ENCODE measurements around the gene CANX.
"Not testable (repeated sequence)": the region's sequence is repeated elsewhere in the genome, so short reads cannot be mapped to it uniquely, and the experiment has no call there.

DNA sequence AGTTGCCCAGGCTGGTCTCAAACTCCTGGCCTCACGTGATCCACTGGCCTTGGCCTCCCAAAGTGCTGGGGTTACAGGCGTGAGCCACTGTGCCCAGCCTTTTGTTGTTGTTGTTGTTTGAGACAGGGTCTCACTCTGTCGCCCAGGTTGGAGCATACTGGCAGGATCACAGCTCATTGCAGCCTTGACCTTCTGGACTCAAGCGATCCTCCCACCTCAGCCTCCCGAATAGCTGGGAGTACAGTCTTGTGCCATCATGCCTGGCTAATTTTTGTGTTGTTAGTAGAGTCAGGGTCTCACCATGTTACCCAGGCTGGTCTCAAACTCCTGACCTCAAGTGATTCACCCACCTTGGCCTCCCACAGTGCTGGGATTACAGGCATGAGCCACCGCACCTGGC, 37.1 kb upstream of the CANX start:
- TF ChIP-seq, protein P1, sequence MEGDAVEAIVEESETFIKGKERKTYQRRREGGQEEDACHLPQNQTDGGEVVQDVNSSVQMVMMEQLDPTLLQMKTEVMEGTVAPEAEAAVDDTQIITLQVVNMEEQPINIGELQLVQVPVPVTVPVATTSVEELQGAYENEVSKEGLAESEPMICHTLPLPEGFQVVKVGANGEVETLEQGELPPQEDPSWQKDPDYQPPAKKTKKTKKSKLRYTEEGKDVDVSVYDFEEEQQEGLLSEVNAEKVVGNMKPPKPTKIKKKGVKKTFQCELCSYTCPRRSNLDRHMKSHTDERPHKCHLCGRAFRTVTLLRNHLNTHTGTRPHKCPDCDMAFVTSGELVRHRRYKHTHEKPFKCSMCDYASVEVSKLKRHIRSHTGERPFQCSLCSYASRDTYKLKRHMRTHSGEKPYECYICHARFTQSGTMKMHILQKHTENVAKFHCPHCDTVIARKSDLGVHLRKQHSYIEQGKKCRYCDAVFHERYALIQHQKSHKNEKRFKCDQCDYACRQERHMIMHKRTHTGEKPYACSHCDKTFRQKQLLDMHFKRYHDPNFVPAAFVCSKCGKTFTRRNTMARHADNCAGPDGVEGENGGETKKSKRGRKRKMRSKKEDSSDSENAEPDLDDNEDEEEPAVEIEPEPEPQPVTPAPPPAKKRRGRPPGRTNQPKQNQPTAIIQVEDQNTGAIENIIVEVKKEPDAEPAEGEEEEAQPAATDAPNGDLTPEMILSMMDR (conservative IDR thresholded peaks at IDR 0.05; ENCODE audit: low read length), result not testable (repeated sequence)
- not testable (repeated sequence) for TF ChIP-seq EZH2phosphoT487 (IDR thresholded peaks at IDR 0.05; ENCODE audit: borderline replicate concordance)

Data from Loucy (cell line).